GM19240 (cell line): Measurements from ENCODE around the gene ANKS1B.

ENCODE experiments used
- DNase-seq: peaks from one replicate; pipeline ENCODE4 v3.0.0; 2011; ENCODE audit warnings: low spot score; ENCODE audit not compliant: insufficient read length

Gene ANKS1B

DNA sequence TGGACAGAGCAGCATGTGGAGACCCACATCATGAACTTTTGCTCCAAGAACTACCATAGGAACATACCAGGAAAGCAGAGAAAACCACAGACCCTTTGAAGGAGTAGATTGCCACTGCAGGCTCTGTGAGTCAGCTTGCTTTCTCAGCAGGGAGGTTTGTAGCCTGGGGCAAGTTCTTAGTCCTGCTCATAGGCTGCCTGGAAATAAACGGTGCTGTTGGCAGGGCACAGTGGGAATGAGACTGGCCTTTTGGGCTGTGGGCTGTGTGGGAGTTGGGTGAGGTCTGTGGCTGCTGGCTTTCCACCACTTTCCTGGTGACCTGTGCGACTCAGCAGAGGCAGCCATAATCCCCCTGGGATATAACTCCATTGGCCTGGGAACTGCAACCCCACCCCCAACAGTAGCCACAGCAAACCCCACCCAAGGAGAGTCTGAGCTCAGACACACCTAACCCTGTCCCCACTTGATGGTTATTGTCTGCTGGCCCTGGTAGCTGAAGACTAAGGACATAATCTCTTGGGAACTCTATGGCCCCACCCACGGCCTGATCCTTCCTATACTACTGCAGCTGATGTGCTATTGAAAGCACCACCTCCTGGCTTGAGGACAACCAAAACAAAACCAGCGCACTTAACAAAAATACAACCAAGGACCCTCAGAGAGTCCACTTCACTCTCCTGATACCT is 529.2 kb downstream of the ANKS1B start:
- DNase-seq: no peak

DNA sequence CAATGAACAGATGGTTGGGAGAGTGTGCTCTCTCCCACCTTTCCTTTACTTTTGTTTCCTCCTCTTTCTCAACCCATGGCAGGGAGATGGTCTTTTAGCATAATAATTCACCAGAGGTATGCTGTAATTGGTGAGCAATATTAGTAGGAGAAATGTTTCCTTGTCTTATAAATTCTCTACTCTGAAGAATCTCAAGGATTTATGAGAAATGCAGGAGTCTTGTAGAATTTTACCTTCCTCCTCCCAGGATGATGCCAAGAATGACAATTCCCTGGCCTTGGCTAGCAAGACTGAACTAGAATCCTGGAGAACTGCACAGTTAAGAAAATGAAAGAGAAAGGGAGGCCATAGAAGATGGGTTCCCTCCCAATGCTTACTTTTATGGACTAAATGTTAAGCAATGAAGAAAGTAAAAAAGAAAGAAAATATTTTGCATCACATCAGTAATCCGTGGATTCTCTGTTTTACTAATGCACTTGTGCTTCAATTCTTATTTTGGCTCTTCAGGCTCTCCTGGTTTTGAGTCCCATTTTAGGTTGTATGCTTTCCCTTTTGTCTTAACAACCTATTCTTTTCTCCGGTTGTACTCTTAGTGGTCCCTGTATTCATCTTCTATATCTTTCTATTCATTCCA is 530.1 kb downstream of the ANKS1B start:
- DNase-seq: no peak

- no peak for DNase-seq
Observed at GRCh38 chr12:99453836-99454538, 530.7 kb downstream of the ANKS1B start.

GRCh38 chr12:99450036-99450630 is 534.6 kb downstream of the ANKS1B start:
- no peak for DNase-seq

- DNase-seq: no peak
Observed at GRCh38 chr12:99444859-99445316, 539.8 kb downstream of the ANKS1B start.

GRCh38 chr12:99442758-99443157 is 542.0 kb downstream of the ANKS1B start:
- DNase-seq: no peak

- DNase-seq: no peak
Observed at GRCh38 chr12:99439399-99439798, 545.3 kb downstream of the ANKS1B start.

DNA sequence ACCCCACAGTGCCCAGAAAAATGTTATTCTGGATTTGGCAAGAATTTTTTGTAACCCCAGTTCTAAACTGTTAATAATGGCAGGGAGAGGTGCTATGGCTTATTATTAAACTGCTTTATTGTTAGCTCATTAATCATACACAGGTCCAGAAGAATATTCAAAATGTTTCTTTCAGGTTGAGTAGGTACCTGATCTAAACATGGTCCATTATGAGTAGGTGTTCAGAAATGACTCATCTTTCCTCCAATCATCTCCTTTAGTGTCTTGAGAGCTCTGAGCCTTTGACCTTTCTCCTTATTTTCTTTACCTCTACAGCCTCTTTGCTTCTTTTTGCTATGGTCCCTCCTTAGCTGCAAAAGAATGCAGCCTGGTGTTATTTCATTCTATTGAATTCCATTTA is 548.2 kb downstream of the ANKS1B start:
- DNase-seq: no peak

- no peak for DNase-seq
Observed at GRCh38 chr12:99435095-99435791, 549.5 kb downstream of the ANKS1B start.

DNA sequence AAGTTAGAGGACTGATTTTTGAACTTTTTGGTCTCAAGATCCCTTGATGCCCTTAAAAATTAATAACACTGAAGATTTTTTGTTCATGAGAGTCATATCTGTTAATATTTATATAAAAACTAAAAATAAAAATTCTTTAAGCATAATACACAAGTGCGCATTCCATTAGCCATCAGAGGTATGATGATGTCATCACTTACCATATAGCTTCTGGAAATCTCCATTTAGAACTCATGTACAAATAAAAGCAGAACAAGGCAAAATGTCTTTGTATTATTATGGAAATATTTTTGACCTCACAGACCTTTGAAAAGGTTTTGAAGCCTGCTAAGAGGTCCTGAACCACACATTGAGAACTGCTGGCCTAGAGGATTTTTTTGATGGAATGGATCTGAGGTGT is 551.6 kb downstream of the ANKS1B start:
- no peak for DNase-seq

DNA sequence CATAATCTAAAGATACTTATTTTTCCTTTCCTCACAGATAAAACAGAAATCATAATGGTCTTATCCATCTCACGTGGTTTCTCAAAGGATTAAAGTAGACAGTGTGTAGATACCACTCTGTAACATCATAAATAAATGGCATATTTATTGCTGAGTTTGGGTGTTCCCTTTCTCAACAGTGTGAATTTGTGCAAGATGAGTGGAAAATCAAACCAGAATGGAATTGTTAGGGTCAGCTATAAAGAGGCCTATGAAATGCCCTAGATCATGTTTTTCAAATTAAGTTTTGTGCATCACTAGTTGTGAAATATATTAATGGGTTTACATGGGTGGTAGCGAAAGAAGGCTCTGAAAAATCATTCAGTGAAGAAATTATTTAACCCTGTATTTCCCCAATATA is 553.5 kb downstream of the ANKS1B start:
- no peak for DNase-seq

- no peak for DNase-seq
Observed at GRCh38 chr12:99427104-99427503, 557.6 kb downstream of the ANKS1B start.

GRCh38 chr12:99418379-99418778 is 566.4 kb downstream of the ANKS1B start:
- no peak for DNase-seq

DNA sequence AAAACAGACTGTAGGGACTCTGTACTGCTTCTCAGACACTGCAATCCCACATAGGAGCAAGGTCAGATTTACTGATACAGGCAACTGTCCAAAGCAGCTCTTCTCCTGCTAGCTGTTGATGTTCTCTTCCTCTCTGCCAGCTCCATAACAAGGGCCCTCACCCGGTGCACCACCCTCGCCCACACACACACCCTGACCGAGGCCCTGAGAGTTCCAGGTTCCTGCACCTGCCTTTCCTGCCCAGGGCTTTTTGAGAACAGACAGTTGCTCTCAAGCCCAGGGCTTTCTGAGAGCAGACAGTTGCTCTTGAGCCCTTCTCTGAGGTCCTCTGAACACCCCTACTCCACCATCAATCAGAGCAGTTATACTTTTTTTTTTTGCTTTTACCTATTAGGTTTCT is 571.0 kb downstream of the ANKS1B start:
- no peak for DNase-seq

- DNase-seq: no peak
Observed at GRCh38 chr12:99393763-99394162, 591.0 kb downstream of the ANKS1B start.

DNA sequence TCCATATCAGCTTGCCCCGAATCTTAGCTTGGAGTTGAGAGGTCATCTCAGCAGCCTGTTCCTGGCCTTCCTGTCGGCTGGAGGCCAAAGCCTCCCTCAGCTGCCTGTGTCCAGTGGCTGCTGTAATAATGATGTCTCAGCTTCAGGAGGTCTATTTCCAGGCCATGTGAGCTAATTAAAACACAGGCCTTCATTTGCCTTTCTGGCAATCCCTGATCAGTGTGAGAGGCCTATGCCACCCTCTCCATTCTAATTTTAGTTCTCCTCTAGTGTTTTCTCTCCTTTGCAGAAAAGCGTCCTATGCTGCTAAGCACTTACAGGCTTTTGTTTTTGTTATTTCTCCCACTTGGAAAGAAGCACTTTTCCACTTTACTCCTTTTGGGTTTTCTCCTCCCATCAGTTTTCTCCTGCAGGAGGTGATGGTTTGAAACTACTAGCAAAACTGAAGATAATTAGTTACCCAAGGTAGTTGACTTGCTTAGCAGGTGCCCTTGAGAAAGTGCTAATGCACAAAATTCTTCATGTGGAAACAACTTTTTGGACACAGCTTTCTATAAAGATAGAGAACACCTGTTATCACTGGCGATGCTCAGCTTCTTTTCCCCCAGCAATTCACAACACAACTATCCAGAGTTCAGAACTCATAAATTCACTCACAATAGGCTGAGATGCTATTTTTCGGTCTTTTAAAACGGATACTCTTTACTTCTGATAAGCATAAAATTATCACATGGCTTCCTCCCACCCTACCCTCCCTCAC is 592.5 kb downstream of the ANKS1B start:
- no peak for DNase-seq

GRCh38 chr12:99390707-99391106 is 594.0 kb downstream of the ANKS1B start:
- no peak for DNase-seq

GRCh38 chr12:99389751-99390150 is 595.0 kb downstream of the ANKS1B start:
- no peak for DNase-seq

DNA sequence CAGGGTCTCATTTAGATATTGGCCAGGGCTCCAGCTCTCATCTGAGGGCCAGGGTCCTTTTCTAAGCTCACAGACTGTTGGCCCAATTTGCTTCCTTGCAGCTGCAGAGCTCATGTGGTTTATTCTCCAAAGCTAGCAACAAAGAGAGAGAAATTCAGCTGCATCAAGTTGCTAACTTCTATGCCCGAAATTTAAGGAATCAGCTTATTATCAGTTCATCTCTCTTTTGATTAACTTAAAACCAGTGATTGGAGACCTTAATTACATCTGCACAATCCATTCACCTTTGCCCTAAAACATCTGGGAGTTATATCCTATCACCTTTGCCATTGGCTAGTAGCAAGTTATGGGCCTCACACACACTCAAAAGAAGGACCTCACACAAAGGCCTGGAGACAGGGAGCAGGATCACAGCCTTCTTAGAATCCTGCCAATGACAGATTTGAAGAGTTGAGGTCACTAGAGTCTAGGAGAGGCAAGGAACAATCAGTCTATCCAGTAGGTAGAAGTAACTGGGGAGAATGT is 596.0 kb downstream of the ANKS1B start:
- DNase-seq: no peak

GRCh38 chr12:99387661-99388060 is 597.1 kb downstream of the ANKS1B start:
- DNase-seq: no peak

GRCh38 chr12:99386907-99387306 is 597.8 kb downstream of the ANKS1B start:
- no peak for DNase-seq
